HepG2 (cell line): ENCODE results near the gene DBNDD1. TPM values are rescaled to one million over a fixed set of nuclear protein-coding genes. Genes with fewer than 3 reads are reported as not detected.
A peak's percentile ranks its signal among the peaks of the same experiment; 100 is the strongest.

Experiments
- ASH2L ChIP-seq: fragments of 300-600, 200-600 bp; sonication (generic); IDR thresholded peaks from 2 replicates; pipeline ENCODE4 v1.7.0; 2017; ENCODE audit warnings: low read depth, mild to moderate bottlenecking, moderate library complexity, mixed read lengths, low read length; ENCODE audit not compliant: insufficient read length
- ATF1 ChIP-seq: IDR thresholded peaks from 2 replicates; pipeline ENCODE4 v1.6.1; 2016; ENCODE audit warnings: mild to moderate bottlenecking, control low read depth
- ATM ChIP-seq: fragments of 450-650 bp; IDR thresholded peaks from 2 replicates; pipeline ENCODE4 v1.7.1; 2017; ENCODE audit warnings: mild to moderate bottlenecking, borderline replicate concordance
- ERF ChIP-seq: IDR thresholded peaks from 2 replicates; pipeline ENCODE4 v1.6.1; 2018; ENCODE audit warnings: missing biosample characterization, missing genetic modification reagents
- ETV5 ChIP-seq: IDR thresholded peaks from 2 replicates; pipeline ENCODE4 v1.6.1; 2018; ENCODE audit warnings: missing biosample characterization, missing genetic modification reagents, inconsistent platforms, borderline replicate concordance
- HNF4A ChIP-seq: sonication (generic); formaldehyde crosslinking; IDR thresholded peaks from 2 replicates; pipeline ENCODE4 v1.4.0; 2020; ENCODE audit warnings: missing genetic modification reagents
- HOXD1 ChIP-seq: sonication (generic); formaldehyde crosslinking; IDR thresholded peaks from 2 replicates; pipeline ENCODE4 v1.5.0; 2020; ENCODE audit warnings: missing genetic modification reagents
- KLF13 ChIP-seq: sonication (generic); formaldehyde crosslinking; IDR thresholded peaks from 2 replicates; pipeline ENCODE4 v1.4.0; 2020; ENCODE audit warnings: mild to moderate bottlenecking, missing genetic modification reagents
- POGZ ChIP-seq: sonication (generic); formaldehyde crosslinking; IDR thresholded peaks from 2 replicates; pipeline ENCODE4 v1.4.0; 2020; ENCODE audit warnings: mild to moderate bottlenecking, missing genetic modification reagents
- ZBTB3 ChIP-seq: sonication (generic); formaldehyde crosslinking; IDR thresholded peaks from 2 replicates; pipeline ENCODE4 v1.4.0; 2020; ENCODE audit warnings: low read depth, mild to moderate bottlenecking, moderate library complexity, missing genetic modification reagents, borderline replicate concordance
- ZBTB7B ChIP-seq: sonication (generic); formaldehyde crosslinking; IDR thresholded peaks from 2 replicates; pipeline ENCODE4 v1.4.0; 2020; ENCODE audit warnings: missing genetic modification reagents
- ZEB1 ChIP-seq: IDR thresholded peaks from 2 replicates; pipeline ENCODE4 v1.6.1; 2012; ENCODE audit warnings: mild to moderate bottlenecking, low read depth, inconsistent platforms; ENCODE audit not compliant: insufficient replicate concordance
- ZNF17 ChIP-seq: sonication (generic); formaldehyde crosslinking; IDR thresholded peaks from 2 replicates; pipeline ENCODE4 v1.5.0; 2020; ENCODE audit warnings: mild to moderate bottlenecking, missing genetic modification reagents
- ZNF562 ChIP-seq: sonication (generic); formaldehyde crosslinking; IDR thresholded peaks from 2 replicates; pipeline ENCODE4 v1.8.0; 2022; ENCODE audit warnings: missing genetic modification reagents, borderline replicate concordance
- ZNF747 ChIP-seq: sonication (generic); formaldehyde crosslinking; IDR thresholded peaks from 2 replicates; pipeline ENCODE4 v1.8.1; 2023; ENCODE audit warnings: missing genetic modification reagents, mild to moderate bottlenecking, borderline replicate concordance
- ZNF761 ChIP-seq: sonication (generic); formaldehyde crosslinking; conservative IDR thresholded peaks from 2 replicates; pipeline ENCODE4 v1.4.0; 2020; ENCODE audit warnings: mild to moderate bottlenecking, missing genetic modification reagents
- ZNF883 ChIP-seq: sonication (generic); formaldehyde crosslinking; IDR thresholded peaks from 2 replicates; pipeline ENCODE4 v1.5.1; 2020; ENCODE audit warnings: mild to moderate bottlenecking, missing genetic modification reagents; ENCODE audit errors: not compliant biosample characterization
- polyA plus RNA-seq, 8 experiments: library from polyadenylated mRNA; depleted of rRNA in 3 of 8; stranded (reverse) in 7 of 8; unstranded in 1 of 8; fragments of >200 nt; fragmentation: Illumina TruSeq in 4 of 8; extraction: Trizol in 4 of 8; gene quantifications; 2 replicates each; pipeline versions ENCODE4 v1.2.1 to v1.2.3, GENCODE V29; 2011 to 2016; ENCODE audit warnings: low read depth in 4 of 8, missing spikeins in 1 of 8, mixed read lengths in 1 of 8; ENCODE audit not compliant: insufficient read depth in 1 of 8
- total RNA-seq, 5 experiments: library from RNA; depleted of rRNA; stranded (reverse); fragments of >200 nt; fragmentation: Illumina TruSeq; extraction: Trizol; gene quantifications; 2 replicates each; pipeline ENCODE4 v1.2.3, GENCODE V29; 2016; ENCODE audit warnings: low read depth in 1 of 5
- TF ChIP-seq, protein P1 (sequence below): sonication (generic); formaldehyde crosslinking; IDR thresholded peaks from 2 replicates; pipeline ENCODE4 v1.9.0; 2022; ENCODE audit warnings: low read depth, missing genetic modification reagents
- TF ChIP-seq, protein P2 (sequence below): conservative IDR thresholded peaks from 2 replicates; pipeline ENCODE4 v1.6.1; 2018; ENCODE audit warnings: missing genetic modification reagents
- TF ChIP-seq, protein P3 (sequence below): IDR thresholded peaks from 2 replicates; pipeline ENCODE4 v1.6.1; 2016; ENCODE audit warnings: low read depth
- TF ChIP-seq, protein P4 (sequence below): sonication (generic); formaldehyde crosslinking; IDR thresholded peaks from 2 replicates; pipeline ENCODE4 v1.5.1; 2020; ENCODE audit warnings: missing genetic modification reagents, mild to moderate bottlenecking, borderline replicate concordance

The DBNDD1 gene
- total and polyA plus RNA-seq, 2 of the 13 experiments (the other 11 are each of a cell fraction or from before 2014, with no cell fraction given): 17.0 to 40.4 TPM

DNA sequence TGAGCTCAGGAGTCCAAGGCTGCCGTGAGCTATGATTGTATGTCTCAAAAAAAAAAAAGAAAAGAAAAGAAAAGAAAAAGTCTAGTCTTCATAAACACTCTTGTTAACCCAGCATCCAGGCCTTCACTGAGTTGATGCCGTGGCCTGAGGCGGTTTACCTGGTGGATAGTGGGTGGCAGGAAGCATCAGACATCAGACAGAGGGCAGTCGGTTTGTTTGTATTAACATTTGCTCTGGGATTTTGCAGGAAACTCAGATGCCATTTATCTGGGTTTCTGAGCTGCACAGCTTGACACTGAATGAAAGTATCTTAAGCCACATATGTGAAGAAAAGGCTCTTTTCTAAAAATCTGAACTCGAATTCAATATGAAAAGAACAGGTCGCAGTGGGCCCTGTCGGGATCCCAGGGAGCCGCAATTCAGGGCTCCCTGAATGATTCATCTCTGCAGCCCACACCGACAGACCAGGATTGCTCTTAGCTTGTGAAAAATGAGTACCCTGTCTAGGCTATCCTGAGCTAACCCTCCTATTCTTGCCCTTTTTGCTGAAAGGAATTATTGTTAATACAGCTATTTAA, 1.1 kb upstream of the DBNDD1 start (continued):
- TF ChIP-seq POGZ (CRISPR knock-in tag): no peak
- no peak for TF ChIP-seq ZNF562 (CRISPR knock-in tag)
- peak; percentile 1; the same call in 1 of the 2 replicates for TF ChIP-seq HNF4A (CRISPR knock-in tag)
- TF ChIP-seq HOXD1: no peak
- 0 out of 2 replicates have a peak, but pooled peaks have one; percentile 1 for TF ChIP-seq ZNF761 (CRISPR knock-in tag)
- no peak for TF ChIP-seq ATM
- no peak for TF ChIP-seq ZNF747 (CRISPR knock-in tag)
- no peak for TF ChIP-seq ZEB1
- no peak for TF ChIP-seq ASH2L
- no peak for TF ChIP-seq ZNF17 (CRISPR knock-in tag)
- peak; percentile 13; the same call in 1 of the 2 replicates for TF ChIP-seq ETV5
- TF ChIP-seq ATF1: no peak
- no peak for TF ChIP-seq KLF13 (CRISPR knock-in tag)
- TF ChIP-seq, protein P1, sequence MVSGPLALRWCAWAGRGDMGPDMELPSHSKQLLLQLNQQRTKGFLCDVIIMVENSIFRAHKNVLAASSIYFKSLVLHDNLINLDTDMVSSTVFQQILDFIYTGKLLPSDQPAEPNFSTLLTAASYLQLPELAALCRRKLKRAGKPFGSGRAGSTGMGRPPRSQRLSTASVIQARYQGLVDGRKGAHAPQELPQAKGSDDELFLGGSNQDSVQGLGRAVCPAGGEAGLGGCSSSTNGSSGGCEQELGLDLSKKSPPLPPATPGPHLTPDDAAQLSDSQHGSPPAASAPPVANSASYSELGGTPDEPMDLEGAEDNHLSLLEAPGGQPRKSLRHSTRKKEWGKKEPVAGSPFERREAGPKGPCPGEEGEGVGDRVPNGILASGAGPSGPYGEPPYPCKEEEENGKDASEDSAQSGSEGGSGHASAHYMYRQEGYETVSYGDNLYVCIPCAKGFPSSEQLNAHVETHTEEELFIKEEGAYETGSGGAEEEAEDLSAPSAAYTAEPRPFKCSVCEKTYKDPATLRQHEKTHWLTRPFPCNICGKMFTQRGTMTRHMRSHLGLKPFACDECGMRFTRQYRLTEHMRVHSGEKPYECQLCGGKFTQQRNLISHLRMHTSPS: no peak
- TF ChIP-seq ERF (CRISPR knock-in tag): 0 out of 2 replicates have a peak, but pooled peaks have one; percentile 17
- TF ChIP-seq, protein P2, sequence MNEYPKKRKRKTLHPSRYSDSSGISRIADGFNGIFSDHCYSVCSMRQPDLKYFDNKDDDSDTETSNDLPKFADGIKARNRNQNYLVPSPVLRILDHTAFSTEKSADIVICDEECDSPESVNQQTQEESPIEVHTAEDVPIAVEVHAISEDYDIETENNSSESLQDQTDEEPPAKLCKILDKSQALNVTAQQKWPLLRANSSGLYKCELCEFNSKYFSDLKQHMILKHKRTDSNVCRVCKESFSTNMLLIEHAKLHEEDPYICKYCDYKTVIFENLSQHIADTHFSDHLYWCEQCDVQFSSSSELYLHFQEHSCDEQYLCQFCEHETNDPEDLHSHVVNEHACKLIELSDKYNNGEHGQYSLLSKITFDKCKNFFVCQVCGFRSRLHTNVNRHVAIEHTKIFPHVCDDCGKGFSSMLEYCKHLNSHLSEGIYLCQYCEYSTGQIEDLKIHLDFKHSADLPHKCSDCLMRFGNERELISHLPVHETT (CRISPR knock-in tag): 0 out of 2 replicates have a peak, but pooled peaks have one; percentile 23
- 0 out of 2 replicates have a peak, but pooled peaks have one; percentile 18 for TF ChIP-seq ZBTB7B (CRISPR knock-in tag)
- TF ChIP-seq ZBTB3 (CRISPR knock-in tag): no peak
- TF ChIP-seq, protein P3, sequence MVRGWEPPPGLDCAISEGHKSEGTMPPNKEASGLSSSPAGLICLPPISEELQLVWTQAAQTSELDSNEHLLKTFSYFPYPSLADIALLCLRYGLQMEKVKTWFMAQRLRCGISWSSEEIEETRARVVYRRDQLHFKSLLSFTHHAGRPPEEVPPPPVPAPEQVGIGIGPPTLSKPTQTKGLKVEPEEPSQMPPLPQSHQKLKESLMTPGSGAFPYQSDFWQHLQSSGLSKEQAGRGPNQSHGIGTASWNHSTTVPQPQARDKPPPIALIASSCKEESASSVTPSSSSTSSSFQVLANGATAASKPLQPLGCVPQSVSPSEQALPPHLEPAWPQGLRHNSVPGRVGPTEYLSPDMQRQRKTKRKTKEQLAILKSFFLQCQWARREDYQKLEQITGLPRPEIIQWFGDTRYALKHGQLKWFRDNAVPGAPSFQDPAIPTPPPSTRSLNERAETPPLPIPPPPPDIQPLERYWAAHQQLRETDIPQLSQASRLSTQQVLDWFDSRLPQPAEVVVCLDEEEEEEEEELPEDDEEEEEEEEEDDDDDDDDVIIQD (CRISPR knock-in tag): no peak
- no peak for TF ChIP-seq ZNF883
- TF ChIP-seq, protein P4, sequence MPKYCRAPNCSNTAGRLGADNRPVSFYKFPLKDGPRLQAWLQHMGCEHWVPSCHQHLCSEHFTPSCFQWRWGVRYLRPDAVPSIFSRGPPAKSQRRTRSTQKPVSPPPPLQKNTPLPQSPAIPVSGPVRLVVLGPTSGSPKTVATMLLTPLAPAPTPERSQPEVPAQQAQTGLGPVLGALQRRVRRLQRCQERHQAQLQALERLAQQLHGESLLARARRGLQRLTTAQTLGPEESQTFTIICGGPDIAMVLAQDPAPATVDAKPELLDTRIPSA (CRISPR knock-in tag): no peak
